SHP77 (cell line): ENCODE data around the gene ADAMTSL2.

Source experiments
- DNase-seq, 2 experiments: peaks; one replicate each; lab custom pipeline; 2025; lab: John Stamatoyannopoulos, UW

Gene ADAMTSL2

DNA sequence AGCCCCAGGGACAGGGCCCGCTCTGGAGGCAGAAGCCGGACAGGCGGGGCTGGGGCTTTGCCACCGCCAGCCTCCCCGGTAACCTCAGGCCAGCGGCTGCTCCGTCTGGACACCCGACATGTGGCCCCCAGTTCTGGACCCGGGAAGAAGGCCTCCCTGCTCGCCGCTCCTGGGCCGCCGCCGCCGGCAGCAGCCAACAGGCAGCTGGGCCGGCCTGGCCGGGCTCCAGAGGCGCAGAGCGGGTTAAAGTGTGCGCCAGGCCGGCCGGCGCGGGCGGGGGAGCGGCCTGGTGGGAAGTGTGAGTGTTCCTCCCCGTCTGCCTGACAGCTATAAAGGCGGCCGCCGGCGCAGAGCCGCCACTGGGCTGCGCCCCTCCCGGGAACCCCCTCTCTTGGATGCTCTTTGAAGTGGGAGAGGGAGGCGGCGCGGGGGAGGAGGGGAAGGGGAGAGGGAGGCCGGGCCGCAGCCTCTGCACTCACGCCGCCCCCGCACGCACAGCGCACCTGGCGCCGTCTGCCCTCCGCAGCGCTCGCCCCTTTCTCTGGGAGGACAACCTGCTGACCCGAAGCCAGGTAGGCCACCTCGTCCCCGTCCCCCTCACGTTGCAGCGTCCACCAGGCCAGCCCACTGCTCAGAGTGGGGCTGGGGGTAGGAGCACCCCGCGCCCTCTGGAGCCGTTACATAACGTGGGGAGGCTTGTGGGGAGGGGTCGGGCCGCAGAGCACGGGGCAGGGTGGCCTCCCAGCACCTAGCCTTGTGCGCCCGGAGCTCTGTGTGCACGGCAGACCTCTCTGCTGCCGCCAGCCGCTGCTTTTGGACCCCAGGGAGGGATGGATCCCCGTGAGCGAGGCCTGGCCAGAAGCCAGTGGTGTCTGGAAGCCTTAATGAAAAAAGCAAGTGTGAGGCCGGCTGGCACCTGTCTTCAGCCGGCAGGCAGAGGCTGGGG lies at the start of gene ADAMTSL2:
Gene ADAMTSL2 (plus strand): TSS at position 359 of the 946 bp plus-strand sequence. CDS start 2,009 bp downstream, outside the sequence.
- peak; percentile 74 to 83 for DNase-seq

DNA sequence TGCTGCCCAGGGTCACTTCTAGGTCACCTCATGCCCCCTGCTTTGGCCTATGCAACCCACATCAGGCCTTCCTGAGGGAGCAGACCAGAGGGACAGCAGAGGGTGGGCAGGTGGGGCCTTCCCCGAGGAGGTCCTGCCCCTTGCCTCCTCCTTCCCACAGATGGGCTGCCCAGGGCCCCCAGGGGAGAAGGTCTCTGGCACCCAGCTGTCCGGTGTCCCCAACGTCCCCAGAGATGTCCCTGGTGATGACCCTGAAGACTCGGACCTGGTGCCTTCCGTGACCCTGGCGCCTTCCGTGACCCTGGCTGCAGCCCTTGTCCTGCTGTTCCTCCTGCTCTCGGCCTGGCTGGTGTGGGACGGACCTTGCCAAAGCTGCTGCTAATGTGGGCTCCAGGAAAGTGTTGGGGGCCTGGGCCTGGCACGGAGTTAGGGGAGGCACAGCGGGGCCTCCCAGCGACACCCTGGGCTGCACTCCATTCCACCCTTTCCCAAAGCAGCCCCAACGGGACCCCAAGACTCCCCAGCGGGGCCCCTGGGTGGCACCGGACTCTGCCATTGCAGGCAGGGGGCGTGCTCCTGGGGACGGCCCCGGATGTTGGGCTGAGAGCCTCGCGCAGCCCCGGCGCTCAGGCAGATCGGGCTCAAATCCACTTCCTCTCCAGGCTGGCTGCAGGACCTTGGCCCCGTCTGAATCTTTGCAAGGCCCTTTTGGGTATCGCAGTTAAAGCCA lies 48.8 kb upstream of the ADAMTSL2 start:
- peak in 1 of 2 experiments; percentile 67 for DNase-seq

DNA sequence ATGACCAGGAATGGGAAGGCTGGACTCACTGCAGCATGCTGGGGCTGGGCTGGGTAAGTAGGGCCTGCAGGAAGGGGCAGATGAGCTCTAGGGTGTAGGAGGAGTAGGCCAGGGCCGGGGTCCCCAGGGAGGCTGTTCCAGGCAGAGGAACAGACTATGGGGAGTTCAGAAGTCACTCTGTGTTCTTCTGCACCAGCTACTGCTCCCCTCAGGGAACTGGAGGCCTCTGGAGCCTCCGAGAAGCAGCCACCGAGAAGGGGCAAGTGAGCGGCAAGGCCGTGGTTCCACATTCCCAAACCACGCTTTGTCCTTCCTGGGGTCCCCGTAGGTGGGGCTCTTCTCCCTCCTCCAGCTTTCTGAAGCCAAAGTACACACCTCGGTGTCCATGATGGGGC lies 47.2 kb upstream of the ADAMTSL2 start:
- no peak for DNase-seq

GRCh38 chr9:133488686-133489252 lies 45.7 kb upstream of the ADAMTSL2 start:
- DNase-seq = no peak

DNA sequence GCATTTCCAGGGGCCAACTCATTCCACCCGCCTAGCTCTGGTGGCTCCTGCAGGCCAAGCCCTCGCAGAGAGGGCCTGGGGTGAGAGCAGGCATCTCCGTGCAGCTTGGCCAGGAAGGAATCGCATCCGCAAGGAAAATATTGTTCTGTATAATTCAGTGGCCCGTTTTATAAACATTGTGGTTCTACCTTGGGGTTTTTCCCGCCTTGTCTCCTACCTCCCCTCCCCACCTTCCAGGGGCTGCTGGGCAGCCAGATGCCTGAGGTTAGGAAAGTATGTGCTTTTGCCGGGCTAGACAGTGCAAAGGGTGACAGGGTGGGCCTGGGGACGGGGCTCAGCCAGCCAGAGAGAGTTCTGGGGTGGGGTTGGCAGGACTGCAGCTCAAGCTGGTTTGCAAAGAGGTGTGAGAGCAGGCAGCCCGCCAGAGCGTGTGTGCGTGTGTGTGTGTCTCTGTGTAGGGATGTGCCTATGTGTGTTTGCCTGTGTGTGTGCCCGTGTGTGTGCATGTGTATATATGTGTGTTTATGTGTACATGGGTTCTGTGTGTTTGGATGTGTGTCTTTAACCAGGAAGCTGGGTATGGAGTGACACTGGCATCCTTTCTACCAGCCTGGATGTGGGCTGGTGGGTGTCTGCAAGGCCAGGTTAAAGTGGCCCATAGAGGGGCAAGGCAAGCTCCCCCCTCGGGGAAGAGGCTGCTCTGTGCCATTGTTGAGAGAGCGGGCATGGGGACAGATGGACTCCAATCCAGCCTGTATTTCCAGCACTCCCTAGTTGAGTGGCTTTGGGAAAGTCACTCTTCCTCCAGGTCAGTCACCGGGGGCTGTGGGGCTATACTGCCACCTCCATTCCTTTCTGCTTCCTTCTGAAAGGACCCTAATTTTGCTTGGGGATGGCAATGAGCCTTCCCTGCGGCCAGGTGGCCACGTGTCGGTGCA lies 45.0 kb upstream of the ADAMTSL2 start:
- no peak for DNase-seq

DNA sequence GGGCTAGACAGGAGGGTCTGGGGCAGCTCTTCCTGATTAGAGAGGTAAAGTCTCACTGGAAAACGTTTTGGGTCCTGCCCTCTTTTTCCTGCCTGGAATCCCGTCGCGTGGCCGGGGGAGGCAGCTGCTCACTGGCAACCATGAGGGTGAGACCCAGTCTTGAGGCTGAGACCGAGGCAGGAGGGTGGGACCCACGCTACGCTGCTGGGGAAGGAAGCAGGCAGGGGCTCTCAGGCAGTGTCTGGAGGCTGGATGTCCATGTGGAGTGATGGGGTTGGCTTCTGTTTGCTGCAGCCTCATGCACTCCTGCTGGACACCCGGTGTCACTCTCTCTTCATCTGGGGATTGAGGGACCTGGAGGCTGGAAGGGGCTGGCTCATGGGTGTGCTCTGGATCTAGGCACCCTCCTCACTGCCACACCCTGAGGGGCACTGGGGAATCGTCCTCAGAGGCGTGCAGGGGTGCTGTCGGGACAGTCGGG lies 44.3 kb upstream of the ADAMTSL2 start:
- DNase-seq = no peak

- DNase-seq = no peak
Measured at GRCh38 chr9:133490865-133491655, 43.4 kb upstream of the ADAMTSL2 start.

- no peak for DNase-seq
Measured at GRCh38 chr9:133491656-133491925, 42.9 kb upstream of the ADAMTSL2 start.

- no peak for DNase-seq
Measured at GRCh38 chr9:133492061-133493021, 42.2 kb upstream of the ADAMTSL2 start.

DNA sequence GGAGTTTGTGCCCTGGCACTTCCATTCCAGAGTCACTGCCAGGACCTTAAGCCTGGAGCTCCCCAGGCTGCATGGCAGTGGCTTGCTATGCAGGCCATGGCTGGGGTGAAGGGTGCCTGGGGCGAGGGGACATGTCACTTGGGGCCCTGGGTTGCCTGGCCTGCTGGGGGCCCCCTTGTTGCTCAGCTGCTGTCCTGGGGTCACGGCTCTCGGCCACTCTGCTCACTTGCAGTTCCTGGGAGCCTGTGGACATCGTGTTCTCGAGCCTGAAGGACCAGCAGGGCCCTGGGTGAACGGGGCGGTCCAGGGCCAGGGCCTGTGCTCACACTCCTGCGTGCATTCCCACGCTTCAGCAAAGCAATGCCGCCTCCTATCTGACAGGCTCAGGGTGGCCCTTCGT lies 41.1 kb upstream of the ADAMTSL2 start:
- no peak for DNase-seq

GRCh38 chr9:133493845-133494540 lies 40.5 kb upstream of the ADAMTSL2 start:
- DNase-seq = no peak

- no peak for DNase-seq
Measured at GRCh38 chr9:133494636-133495326, 39.7 kb upstream of the ADAMTSL2 start.

GRCh38 chr9:133495327-133496293 lies 38.9 kb upstream of the ADAMTSL2 start:
- DNase-seq = no peak

DNA sequence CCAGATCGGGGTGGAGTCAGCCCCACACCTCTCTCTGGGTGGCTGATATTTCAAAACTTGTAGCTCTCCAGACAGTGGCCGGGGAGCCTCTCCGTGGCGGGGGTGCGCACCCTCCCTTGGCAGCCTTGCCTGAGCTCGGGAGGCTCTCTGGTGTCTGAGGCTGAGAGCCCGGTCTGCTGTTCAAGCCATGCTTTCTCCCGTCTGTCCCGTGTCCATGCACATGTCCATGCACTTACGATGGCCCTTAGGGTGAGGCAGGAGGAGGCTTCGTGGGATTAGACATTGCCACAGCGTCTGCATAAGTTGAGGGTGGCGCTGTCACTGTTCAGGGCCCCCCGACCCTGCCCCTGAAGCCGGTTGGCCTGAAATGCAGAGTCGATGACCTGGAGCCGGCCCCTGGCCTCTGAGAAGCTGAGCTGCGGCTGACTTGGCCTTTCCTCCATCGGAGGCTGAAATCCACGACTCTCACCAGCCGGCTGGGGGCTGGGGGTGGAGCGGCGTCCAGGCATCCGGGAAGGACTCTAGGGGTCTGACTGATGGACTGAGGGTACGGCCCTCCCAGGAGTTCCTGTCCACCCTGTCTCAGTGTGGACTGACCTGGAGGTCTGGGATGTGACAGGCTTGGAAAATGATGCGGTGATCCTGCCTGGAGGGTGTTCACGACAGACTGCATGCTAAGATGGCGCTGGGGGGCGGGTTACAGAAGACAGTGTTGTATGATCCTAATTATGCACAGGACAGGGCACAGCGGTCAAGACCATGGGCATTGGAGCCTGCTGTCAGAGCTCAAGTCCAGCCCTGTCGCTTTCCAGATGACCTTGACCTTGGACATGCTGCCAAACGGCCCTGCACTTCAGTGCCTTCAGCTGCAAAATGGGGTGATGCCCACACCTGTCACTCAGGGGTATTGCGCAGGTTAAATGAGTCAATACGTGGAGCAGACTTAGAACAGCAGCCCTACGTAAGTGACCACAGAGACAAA lies 37.4 kb upstream of the ADAMTSL2 start:
- no peak for DNase-seq

- DNase-seq = no peak
Measured at GRCh38 chr9:133499132-133499891, 35.2 kb upstream of the ADAMTSL2 start.
